Right cardiac atrium (tissue), 5 donors: Measurements from ENCODE around the gene PHF11. TPM values are rescaled to one million over a fixed set of nuclear protein-coding genes. Genes with fewer than 3 reads are reported as not detected.
"Not testable (repeated sequence)": the region's sequence is repeated elsewhere in the genome, so short reads cannot be mapped to it uniquely, and the experiment has no call there.

Experiments used
- ATAC-seq, 2 donors: fragments of 200-7000 bp; cut with Tn5 transposase; one replicate each; pipeline versions ENCODE4 v1.8.0 to v1.9.1; 2020; ENCODE audit warnings: moderate library complexity in 2 of 2, mild to moderate bottlenecking in 1 of 2
- DNase-seq, 3 donors: peaks; one replicate each; pipeline ENCODE4 v3.0.0-alpha.2; 2020
- H3K27ac ChIP-seq: one replicate; pipeline ENCODE4 v1.5.1; 2013; ENCODE audit warnings: mild to moderate bottlenecking, low read length, control low read depth, moderate library complexity
- H3K27me3 ChIP-seq: one replicate; pipeline ENCODE4 v1.6.1; 2013; ENCODE audit not compliant: control insufficient read depth, insufficient read depth
- H3K4me1 ChIP-seq: one replicate; pipeline ENCODE4 v1.6.1; 2013; ENCODE audit warnings: low read length; ENCODE audit not compliant: control insufficient read depth, insufficient read depth
- H3K4me3 ChIP-seq: one replicate; pipeline ENCODE4 v1.5.1; 2013; ENCODE audit warnings: low read length, control low read depth
- H3K9me3 ChIP-seq: one replicate; pipeline ENCODE4 v1.6.1; 2013; ENCODE audit warnings: low read length; ENCODE audit not compliant: control insufficient read depth
- WGBS: extraction: QIAGEN DNeasy Blood & Tissue Kit; methylation state at CpG from one replicate; pipeline ENCODE4 v1.1.7; 2013; 5-methylcytosine and 5-hydroxymethylcytosine counted together
- intact Hi-C, 4 donors: fragments of 100-400 bp; cut with DNase I; formaldehyde crosslinking; loops; one replicate each; pipeline versions ENCODE4 v1.11.0 to v1.14.0; 2022 to 2023
- polyA plus RNA-seq: library from polyadenylated mRNA; stranded (reverse); fragments of 200-250 nt; gene quantifications from one replicate; pipeline ENCODE4 v1.2.3, GENCODE V29; 2013
- total RNA-seq, 4 donors: library from RNA; stranded (reverse); fragmentation: NEBNext Ultra II Directional; extraction: Animal tissue kit (Norgen Biotek cat#: 25700); gene quantifications; one replicate each; pipeline ENCODE4 v1.2.1, GENCODE V29; 2021
- donor health status: healthy with polysubstance abuse.
- donor health status: DM: no; HTN: yes; CAD: no.
- donor health status: DM: no; HTN: no; CAD: no.
- donor health status: DM: no; HTN: yes; CAD: no; lungs with severe emphysema.
- donor health status: DM: yes; HTN: yes; CAD: no.

The PHF11 gene
- total and polyA plus RNA-seq, 5 donors = 20.2 to 31.1 (median 23.8) TPM

DNA sequence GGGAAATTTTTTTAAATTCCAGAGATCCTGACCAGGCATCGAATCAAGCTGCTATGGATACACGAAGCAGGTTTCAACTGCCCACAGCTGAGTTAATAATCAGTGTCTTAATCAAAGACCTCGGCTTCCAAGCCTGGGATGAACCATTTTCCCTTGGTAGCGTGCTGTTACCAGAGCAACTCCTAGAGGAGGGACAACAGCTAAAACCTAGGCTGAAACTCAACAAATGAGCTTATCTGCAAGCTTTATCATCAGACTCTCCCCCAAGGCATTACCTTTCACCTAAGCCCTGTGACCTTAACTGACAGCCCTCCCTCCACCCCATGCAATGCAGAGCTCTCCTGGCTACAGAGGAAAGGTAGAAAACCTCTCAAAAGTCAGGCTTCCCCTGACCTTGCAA is 49.9 kb downstream of the PHF11 start:
- intact Hi-C loops = loop anchor here in 1 of 4 donors (10.0 kb wide), 1 partner anchor 59 kb away; no protein-coding TSS in a partner anchor
- no peak for DNase-seq
- Histone ChIP-seq H3K4me3 (no peak overlapping the region), H3K9me3 (no peaks in the 10 kb centered on the region), H3K27me3 (no peaks in the 10 kb centered on the region), H3K27ac (no peak overlapping the region), H3K4me1 (no peaks in the 10 kb centered on the region)
- no peak for ATAC-seq
- WGBS = 82% methylated on average over 4 of the region's 4 CpGs

DNA sequence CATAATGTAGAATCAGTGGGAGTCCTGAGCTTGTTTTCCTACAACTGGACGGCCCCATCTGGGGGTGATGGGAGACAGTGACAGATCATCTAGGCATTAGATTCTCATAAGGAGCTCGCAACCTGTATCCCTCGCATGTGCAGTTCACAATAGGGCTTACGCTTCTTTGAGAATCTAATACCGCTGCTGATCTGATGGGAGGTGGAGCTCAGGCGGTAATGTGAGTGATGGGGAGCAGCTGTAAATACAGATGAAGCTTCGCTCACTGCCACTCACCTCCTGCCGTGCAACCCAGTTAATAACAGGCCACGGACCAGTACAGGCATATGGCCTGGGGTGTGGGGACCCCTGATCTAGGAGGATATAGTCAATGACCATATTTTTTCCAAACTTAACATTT is 50.8 kb downstream of the PHF11 start:
- ATAC-seq (no peak), DNase-seq (no peak)
- 96% methylated on average over 9 of the region's 9 CpGs for WGBS
- H3K27ac ChIP-seq = no peak overlapping the region
- no peaks in the 10 kb centered on the region for H3K9me3 ChIP-seq
- intact Hi-C loops = loop anchor here in 1 of 4 donors (10.0 kb wide), 1 partner anchor 58 kb away; no protein-coding TSS in a partner anchor
- no peaks in the 10 kb centered on the region for H3K27me3 ChIP-seq
- no peaks in the 10 kb centered on the region for H3K4me1 ChIP-seq
- no peak overlapping the region for H3K4me3 ChIP-seq

GRCh38 chr13:49549289-49549688 is 53.5 kb downstream of the PHF11 start:
- Histone ChIP-seq H3K4me3 (no peak overlapping the region), H3K9me3 (no peaks in the 10 kb centered on the region), H3K4me1 (no peaks in the 10 kb centered on the region), H3K27me3 (no peaks in the 10 kb centered on the region), H3K27ac (no peak overlapping the region)
- WGBS = 77% methylated on average over 15 of the region's 15 CpGs
- intact Hi-C loops = loop anchor here in 1 of 4 donors (10.0 kb wide), 1 partner anchor 56 kb away; no protein-coding TSS in a partner anchor
- no peak for DNase-seq
- peak; percentile 32 to 56 for ATAC-seq

GRCh38 chr13:49550942-49551644 is 55.3 kb downstream of the PHF11 start:
- no peak for ATAC-seq
- Histone ChIP-seq H3K27ac (no peak overlapping the region), H3K9me3 (no peaks in the 10 kb centered on the region), H3K4me3 (no peak overlapping the region), H3K4me1 (no peaks in the 10 kb centered on the region), H3K27me3 (no peaks in the 10 kb centered on the region)
- WGBS = 89% methylated on average over 10 of the region's 10 CpGs
- intact Hi-C loops = no loop called here
- no peak for DNase-seq

DNA sequence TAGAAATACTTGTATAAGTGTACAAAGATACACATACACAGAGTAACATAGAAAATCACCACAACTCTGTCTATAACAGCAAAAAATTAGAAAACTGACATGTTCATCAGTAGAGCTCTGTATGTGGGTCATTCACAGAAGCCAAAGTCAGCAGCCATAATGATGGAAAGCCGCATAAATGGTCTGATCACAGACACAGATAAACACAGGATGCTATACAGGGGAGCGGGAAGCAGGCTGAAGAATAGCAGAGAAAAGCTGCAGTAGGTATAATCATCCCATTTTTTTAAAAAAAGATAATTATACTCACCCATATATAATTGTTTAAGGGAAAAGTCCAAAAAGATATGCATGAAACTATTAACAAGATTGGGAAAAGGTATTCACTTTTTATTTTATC is 58.1 kb downstream of the PHF11 start:
- intact Hi-C loops = no loop called here
- WGBS = 94% methylated on average over 2 of the region's 2 CpGs
- H3K4me3 ChIP-seq = no peak overlapping the region
- no peaks in the 10 kb centered on the region for H3K4me1 ChIP-seq
- ATAC-seq = no peak
- no peaks in the 10 kb centered on the region for H3K9me3 ChIP-seq
- H3K27ac ChIP-seq = no peak overlapping the region
- DNase-seq = no peak
- H3K27me3 ChIP-seq = no peaks in the 10 kb centered on the region

DNA sequence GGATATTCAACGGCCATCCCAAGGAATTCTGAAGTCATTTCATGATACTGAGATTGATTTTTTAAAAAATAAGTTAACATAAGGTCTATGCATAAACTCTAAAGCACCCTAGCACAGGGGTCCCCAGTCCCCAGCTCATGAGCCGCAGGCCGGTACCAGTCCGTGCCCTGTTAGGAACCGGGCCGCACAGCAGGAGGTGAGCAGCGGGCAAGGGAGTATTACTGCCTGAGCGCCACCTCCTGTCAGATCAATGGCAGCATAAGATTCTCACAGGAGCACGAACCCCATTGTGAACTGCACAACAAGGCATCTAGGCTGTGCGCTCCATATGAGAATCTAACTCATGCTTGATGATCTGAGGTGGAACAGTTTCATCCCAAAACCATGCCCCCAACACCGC is 58.6 kb downstream of the PHF11 start:
- intact Hi-C loops = no loop called here
- no peak for ATAC-seq
- Histone ChIP-seq H3K4me1 (no peaks in the 10 kb centered on the region), H3K27me3 (no peaks in the 10 kb centered on the region), H3K27ac (no peak overlapping the region), H3K4me3 (no peak overlapping the region), H3K9me3 (no peaks in the 10 kb centered on the region)
- 87% methylated on average over 11 of the region's 11 CpGs for whole genome bisulfite sequencing
- DNase-seq = no peak

GRCh38 chr13:49559006-49559405 is 63.3 kb downstream of the PHF11 start:
- Histone ChIP-seq H3K4me1 (peaks cover 2% of the 10 kb centered on the region), H3K27me3 (no peaks in the 10 kb centered on the region), H3K9me3 (no peaks in the 10 kb centered on the region), H3K27ac (no peak overlapping the region), H3K4me3 (no peak overlapping the region)
- 99% methylated on average over 3 of the region's 3 CpGs for WGBS
- intact Hi-C loops = no loop called here
- DNase-seq = no peak
- no peak for ATAC-seq

DNA sequence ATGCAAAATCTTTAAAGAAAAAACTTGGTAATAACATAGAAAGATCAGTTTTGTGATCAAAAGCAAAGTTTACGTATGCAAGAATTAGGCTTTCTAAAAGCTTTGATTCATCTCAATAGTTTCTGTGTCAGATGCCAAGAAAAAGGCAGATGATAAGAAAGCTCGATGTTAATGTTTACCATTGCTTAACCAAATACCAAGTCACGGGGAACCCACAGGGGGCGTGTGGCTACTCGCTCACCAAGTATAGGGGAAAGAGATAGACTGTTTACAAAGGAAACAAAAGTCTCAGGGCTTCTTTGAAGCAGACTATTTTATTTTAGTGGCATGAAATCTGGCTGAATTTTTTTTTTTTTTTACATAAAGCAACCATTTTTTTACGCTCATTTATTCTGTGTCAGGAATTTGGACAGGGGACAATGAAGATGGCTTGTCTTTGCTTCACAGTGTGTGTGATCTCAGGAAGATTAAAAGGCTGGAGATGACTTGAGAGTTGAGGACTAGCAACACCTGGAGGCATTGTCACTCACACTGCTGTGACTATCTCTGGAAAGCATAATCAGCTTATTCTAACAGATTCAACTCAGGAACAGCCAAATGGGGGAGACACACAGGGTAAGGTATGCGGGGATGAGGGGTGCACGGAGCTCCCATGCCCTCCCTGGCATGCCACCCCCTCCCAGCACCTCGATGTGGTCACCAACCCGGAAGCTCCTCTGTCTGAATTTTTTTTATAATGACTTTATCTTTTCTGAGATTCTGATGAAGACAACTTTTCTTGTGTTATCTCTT is 64.7 kb downstream of the PHF11 start:
- Histone ChIP-seq H3K27me3 (no peaks in the 10 kb centered on the region), H3K4me3 (no peak overlapping the region), H3K27ac (peak overlapping the region; percentile 77), H3K4me1 (peaks cover 2% of the 10 kb centered on the region), H3K9me3 (no peaks in the 10 kb centered on the region)
- intact Hi-C loops = no loop called here
- DNase-seq = peak in 1 of 3 donors; percentile 70
- WGBS = 45% methylated on average over 10 of the region's 10 CpGs
- ATAC-seq = peak; percentile 62 to 65

DNA sequence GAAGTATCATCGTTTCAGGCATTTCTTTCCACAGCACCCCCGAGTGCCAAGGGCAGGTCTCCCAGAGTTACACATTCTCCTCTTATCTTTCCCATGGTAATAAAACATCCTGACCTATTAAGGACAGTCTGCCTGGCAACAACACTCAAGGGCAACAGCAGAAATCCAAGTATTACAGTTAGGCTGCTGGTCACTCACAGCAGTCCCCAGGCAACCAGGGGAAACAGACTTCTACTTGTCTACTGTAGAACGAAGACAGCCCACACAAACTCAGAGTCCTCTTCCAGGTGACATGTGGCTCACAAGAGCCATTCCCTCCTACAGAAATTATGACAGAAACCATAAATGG is 65.3 kb downstream of the PHF11 start:
- 35% methylated on average over 3 of the region's 3 CpGs for WGBS
- intact Hi-C loops = no loop called here
- Histone ChIP-seq H3K9me3 (no peaks in the 10 kb centered on the region), H3K27ac (peak overlapping the region; percentile 57), H3K27me3 (no peaks in the 10 kb centered on the region), H3K4me1 (peaks cover 2% of the 10 kb centered on the region), H3K4me3 (no peak overlapping the region)
- ATAC-seq = peak; percentile 91 to 93
- DNase-seq = peak in 2 of 3 donors; percentile 21 to 51

DNA sequence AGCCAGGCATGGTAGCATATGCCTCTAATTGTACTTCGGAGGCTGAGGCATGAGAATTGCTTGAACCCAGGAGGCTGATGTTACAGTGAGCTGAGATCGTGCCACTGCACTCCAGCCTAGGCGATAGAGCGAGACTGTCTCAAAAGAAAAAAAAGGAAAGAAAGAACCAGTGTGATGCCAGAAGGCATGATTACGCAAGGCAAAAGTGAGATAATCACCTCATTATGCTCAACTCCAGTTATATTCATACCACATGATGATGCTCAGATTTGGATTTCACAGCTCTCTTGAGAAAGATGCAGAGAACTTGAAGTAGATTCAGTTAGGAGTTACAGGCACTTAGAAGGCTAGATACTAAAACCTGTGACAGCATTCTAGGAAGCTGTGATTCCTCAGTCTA is 67.8 kb downstream of the PHF11 start:
- intact Hi-C loops = no loop called here
- Histone ChIP-seq H3K27me3 (no peaks in the 10 kb centered on the region), H3K4me1 (peaks cover 2% of the 10 kb centered on the region), H3K9me3 (no peaks in the 10 kb centered on the region), H3K4me3 (no peak overlapping the region), H3K27ac (no peak overlapping the region)
- WGBS = 89% methylated on average over 5 of the region's 5 CpGs
- DNase-seq = no peak
- no peak for ATAC-seq

DNA sequence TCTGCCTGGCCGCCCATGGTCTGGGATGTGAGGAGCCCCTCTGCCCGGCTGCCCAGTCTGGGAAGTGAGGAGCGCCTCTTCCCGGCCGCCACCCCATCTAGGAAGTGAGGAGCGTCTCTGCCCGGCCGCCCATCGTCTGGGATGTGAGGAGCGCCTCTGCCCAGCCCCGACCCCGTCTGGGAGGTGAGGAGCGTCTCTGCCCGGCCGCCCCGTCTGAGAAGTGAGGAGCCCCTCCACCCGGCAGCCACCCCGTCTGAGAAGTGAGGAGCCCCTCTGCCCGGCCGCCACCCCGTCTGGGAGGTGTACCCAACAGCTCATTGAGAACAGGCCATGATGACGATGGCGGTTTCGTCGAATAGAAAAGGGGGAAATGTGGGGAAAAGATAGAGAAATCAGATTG is 69.7 kb downstream of the PHF11 start:
- H3K4me1 ChIP-seq, intact Hi-C loops, DNase-seq, H3K27ac ChIP-seq, H3K9me3 ChIP-seq, H3K27me3 ChIP-seq, ATAC-seq, H3K4me3 ChIP-seq: not testable (repeated sequence)
- 96% methylated on average over 18 of the region's 25 CpGs for WGBS
